Measurements from ENCODE around the gene ITPR1. TPM values are rescaled to one million over a fixed set of nuclear protein-coding genes. Genes with fewer than 3 reads are reported as not detected.

Gene ITPR1
- total RNA-seq, 1 donor from 2014 or later: 84.5 TPM

- peaks cover 44% of the 10 kb centered on the region for H3K4me1 Mint-ChIP-seq
Observed at GRCh38 chr3:4801892-4802291, 308.7 kb downstream of the ITPR1 start.

DNA sequence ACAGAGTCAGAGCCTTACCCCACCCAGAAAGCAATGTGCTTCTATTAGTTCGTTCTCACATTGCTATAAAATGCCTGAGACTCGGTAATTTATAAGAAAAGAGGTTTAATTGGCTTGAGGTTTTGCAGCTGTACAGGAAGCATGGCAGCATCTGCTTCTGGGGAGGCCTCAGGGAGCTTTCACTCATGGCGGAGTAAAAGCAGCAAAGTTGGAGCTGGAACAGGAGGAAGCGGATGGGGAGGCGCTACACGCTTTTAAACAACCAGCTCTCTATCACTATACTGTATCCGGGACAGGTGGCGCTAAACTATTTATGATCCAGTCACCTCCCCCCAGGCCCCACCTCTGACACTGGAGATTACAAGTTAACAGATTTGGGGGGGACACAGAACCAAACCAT, 309.8 kb downstream of the ITPR1 start:
- H3K9me3 Mint-ChIP-seq: peaks cover 10% of the 10 kb centered on the region
- peaks cover 47% of the 10 kb centered on the region for H3K4me1 Mint-ChIP-seq
- DNase-seq: no peak
- peaks cover 86% of the 10 kb centered on the region for H3K36me3 Mint-ChIP-seq (ENCODE audit: low read depth)
- no peaks in the 10 kb centered on the region for H3K27me3 Mint-ChIP-seq
- no peak overlapping the region for H3K4me3 Mint-ChIP-seq
- intact Hi-C loops (cut with micrococcal nuclease): no loop called here
- H3K27ac Mint-ChIP-seq: no peak overlapping the region

More at GRCh38 chr3:4801892-4802291, 308.7 kb downstream of the ITPR1 start:
- intact Hi-C loops (cut with micrococcal nuclease): no loop called here
- H3K27ac Mint-ChIP-seq: no peak overlapping the region
- H3K36me3 Mint-ChIP-seq (ENCODE audit: low read depth): peaks cover 87% of the 10 kb centered on the region
- peaks cover 8% of the 10 kb centered on the region for H3K9me3 Mint-ChIP-seq
- no peak overlapping the region for H3K4me3 Mint-ChIP-seq
- H3K27me3 Mint-ChIP-seq: no peaks in the 10 kb centered on the region
- DNase-seq: no peak

DNA sequence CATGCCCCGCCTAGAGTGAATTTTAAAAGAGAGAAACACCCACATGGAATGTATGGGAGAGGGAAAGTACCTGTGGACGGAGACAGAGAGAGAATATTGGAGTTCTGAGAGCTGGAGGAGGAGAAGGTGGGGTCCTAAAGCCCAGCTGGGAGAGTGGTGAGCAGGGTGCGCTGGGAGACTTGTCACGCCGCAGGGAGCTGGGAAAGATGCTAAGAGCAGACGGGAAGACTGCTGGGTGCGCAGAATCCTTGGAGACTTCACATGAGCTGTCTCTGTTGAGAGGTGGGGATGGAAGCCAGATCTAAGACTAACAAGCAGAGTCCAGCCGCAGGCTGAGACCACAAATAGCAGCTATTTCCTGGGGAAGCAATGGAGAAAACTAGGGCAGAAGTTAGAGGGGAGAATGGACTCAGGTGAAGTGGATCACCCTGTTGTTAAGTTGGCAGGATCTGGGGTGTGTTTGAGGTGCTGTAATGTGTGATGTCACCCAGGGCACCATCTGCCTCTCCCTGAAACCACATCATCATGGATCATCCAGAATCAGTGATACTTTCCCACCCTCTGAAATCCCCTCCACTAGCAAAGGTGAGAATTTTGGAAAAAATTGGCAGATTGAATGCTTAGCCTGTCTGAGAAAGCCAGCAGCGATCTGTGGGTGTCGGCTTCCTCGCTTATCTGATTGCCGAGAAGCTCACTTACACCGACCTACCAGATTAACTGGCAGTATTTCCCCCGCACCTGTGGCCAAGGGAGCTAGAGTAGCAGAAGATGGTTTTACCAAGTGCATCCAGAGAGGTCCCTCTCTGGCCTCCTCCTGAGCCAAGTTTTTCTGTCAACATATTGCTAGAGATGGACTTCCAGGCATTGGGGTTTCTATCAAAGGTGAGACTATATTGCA, 311.3 kb downstream of the ITPR1 start:
- Mint-ChIP-seq H3K27me3 (no peaks in the 10 kb centered on the region), H3K4me3 (peak overlapping the region; percentile 30), H3K27ac (peak overlapping the region; percentile 50), H3K9me3 (peaks cover 13% of the 10 kb centered on the region), H3K36me3 (ENCODE audit: low read depth) (peaks cover 85% of the 10 kb centered on the region), H3K4me1 (peaks cover 53% of the 10 kb centered on the region)
- intact Hi-C loops (cut with micrococcal nuclease): loop anchor here (1.0 to 2.0 kb wide), 6 partner anchors 18 to 173 kb away; no protein-coding TSS in a partner anchor
- peak; percentile 64 for DNase-seq

- peaks cover 56% of the 10 kb centered on the region for H3K4me1 Mint-ChIP-seq
- peaks cover 11% of the 10 kb centered on the region for H3K9me3 Mint-ChIP-seq
Observed at GRCh38 chr3:4805662-4806061, 312.5 kb downstream of the ITPR1 start.

DNA sequence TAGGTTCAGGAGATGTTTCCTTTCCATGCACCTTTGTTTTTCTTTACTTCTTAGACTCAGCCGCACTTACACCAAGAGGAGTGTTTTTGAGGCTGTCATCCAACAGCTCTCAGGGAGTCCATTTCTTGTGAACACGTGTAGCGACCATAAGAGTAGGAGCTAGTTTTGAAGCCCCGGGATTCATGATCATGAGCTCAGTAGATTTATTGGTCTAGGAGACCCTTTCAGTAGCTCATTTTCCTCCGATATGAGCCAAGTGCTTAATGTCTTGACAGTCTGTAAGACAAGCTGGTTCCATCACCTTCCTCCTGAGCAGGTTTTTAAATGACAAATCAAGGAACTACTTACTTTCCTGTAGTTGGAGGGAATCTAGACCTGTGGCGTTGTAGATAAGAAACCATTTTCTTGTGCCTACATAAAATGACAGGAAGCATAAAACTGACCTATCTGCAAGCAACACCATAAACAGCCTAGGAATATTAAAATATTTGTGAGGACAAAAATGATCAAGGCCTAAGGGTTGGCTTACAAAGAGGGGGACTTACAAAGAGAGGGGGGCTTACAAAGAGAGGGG, 313.5 kb downstream of the ITPR1 start:
- H3K36me3 Mint-ChIP-seq (ENCODE audit: low read depth): peaks cover 82% of the 10 kb centered on the region
- H3K4me3 Mint-ChIP-seq: no peak overlapping the region
- peaks cover 58% of the 10 kb centered on the region for H3K4me1 Mint-ChIP-seq

More at GRCh38 chr3:4805662-4806061, 312.5 kb downstream of the ITPR1 start:
- peak overlapping the region; percentile 3 for H3K4me3 Mint-ChIP-seq
- DNase-seq: peak; percentile 65
- H3K27ac Mint-ChIP-seq: peak overlapping the region; percentile 50
- intact Hi-C loops (cut with micrococcal nuclease): loop anchor here (1.0 to 2.0 kb wide), 6 partner anchors 17 to 172 kb away; no protein-coding TSS in a partner anchor
- no peaks in the 10 kb centered on the region for H3K27me3 Mint-ChIP-seq
- H3K36me3 Mint-ChIP-seq (ENCODE audit: low read depth): peaks cover 83% of the 10 kb centered on the region

DNA sequence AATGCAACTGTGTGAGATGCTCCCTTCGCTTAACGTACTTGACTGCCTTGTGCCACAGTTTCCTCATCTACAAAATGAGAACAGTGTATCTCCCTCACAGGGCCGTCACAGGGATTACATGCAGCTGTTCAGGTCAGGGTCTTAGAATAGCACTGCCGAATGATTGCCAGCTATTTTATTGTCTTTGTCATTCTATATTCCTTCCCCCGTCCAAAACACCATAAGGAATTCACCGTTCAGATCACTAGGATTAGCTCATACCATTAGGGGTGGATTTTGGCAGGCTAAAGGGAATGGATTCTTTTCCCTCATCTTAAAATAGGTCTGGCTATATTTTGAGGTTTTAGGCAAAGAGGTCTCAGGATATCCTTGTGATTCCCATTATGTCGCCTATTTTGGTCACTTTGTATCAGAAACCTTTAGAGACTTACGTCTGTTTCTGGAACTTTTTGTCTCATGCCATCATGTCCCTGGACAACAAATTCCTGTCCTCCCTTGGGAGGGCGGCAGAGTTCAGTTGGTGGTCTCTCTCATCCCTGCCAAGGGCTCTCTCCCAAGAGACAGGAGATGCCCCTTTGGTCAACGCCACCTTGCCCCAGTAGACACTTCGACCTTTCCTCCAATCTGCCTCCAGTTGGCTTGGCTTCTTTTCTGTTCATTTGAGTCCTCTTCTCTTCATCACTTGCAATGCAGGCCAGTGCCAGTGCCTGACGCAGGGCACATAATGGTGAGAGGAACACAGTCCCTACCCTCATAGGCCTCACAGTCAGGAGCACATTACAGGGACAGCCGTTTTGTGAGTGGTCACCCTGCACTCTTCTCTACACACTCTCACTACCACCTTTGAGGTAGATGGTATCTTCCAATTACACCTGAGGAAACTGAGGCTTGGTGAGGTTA, 314.5 kb downstream of the ITPR1 start:
- no peak overlapping the region for H3K27ac Mint-ChIP-seq
- H3K9me3 Mint-ChIP-seq: peaks cover 4% of the 10 kb centered on the region
- no peak overlapping the region for H3K4me3 Mint-ChIP-seq
- DNase-seq: no peak
- intact Hi-C loops (cut with micrococcal nuclease): no loop called here
- peaks cover 78% of the 10 kb centered on the region for H3K36me3 Mint-ChIP-seq (ENCODE audit: low read depth)
- no peaks in the 10 kb centered on the region for H3K27me3 Mint-ChIP-seq
- peaks cover 60% of the 10 kb centered on the region for H3K4me1 Mint-ChIP-seq

More for the DNA sequence above, 313.5 kb downstream of the ITPR1 start:
- Mint-ChIP-seq H3K9me3 (peaks cover 9% of the 10 kb centered on the region), H3K27ac (peak overlapping the region; percentile 27), H3K27me3 (no peaks in the 10 kb centered on the region)
- no peak for DNase-seq
- intact Hi-C loops (cut with micrococcal nuclease): no loop called here

DNA sequence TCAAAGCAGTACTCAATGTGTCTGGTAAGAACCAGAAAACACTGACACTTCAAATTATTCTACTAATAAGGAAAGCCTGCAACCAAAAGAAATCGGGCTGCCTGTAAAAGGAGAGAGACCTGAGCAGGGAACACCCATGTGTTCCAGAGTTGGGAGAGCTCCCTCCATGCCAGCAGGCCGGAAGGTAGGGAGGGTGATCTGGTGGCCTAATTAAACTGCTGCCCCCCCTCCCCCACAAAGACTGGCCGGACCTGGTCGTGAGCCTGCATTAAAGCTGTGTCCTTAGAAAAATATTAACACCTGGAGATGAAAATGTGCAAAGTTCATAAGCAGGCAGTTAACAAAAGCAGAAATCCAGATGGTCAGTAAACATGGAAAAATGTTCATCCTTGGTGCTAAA, 315.5 kb downstream of the ITPR1 start:
- Mint-ChIP-seq H3K4me1 (peaks cover 65% of the 10 kb centered on the region), H3K27me3 (no peaks in the 10 kb centered on the region), H3K9me3 (peaks cover 4% of the 10 kb centered on the region), H3K27ac (no peak overlapping the region), H3K36me3 (ENCODE audit: low read depth) (peaks cover 78% of the 10 kb centered on the region), H3K4me3 (no peak overlapping the region)
- no peak for DNase-seq
- intact Hi-C loops (cut with micrococcal nuclease): no loop called here

- Mint-ChIP-seq H3K4me3 (no peak overlapping the region), H3K4me1 (peaks cover 57% of the 10 kb centered on the region), H3K9me3 (peaks cover 4% of the 10 kb centered on the region), H3K27me3 (no peaks in the 10 kb centered on the region), H3K36me3 (ENCODE audit: low read depth) (peaks cover 79% of the 10 kb centered on the region), H3K27ac (no peak overlapping the region)
- intact Hi-C loops (cut with micrococcal nuclease): no loop called here
- no peak for DNase-seq
Observed at GRCh38 chr3:4809922-4810321, 316.8 kb downstream of the ITPR1 start.

DNA sequence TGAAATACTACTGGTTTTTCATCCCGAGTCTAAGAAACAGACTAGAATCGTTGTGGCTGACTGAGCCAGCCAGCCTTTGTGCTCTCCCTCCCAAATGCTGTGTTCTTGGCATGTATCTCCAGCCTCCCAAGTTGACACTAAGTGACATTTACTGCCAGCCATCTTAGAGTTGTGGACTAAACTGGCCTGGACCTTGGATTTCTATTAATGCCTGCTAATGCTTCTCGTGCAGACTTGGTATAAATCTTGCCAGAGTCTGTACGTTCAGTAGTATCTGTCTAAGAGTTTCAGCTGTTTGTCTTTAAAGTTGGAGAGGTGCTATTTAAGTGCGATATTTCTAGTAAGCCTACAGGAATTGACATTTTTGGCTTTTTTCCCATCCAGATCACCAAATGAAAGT, 319.4 kb downstream of the ITPR1 start:
- Mint-ChIP-seq H3K27ac (no peak overlapping the region), H3K36me3 (ENCODE audit: low read depth) (peaks cover 83% of the 10 kb centered on the region), H3K4me3 (no peak overlapping the region), H3K9me3 (peaks cover 13% of the 10 kb centered on the region), H3K27me3 (no peaks in the 10 kb centered on the region), H3K4me1 (peaks cover 42% of the 10 kb centered on the region)
- no peak for DNase-seq
- intact Hi-C loops (cut with micrococcal nuclease): no loop called here

DNA sequence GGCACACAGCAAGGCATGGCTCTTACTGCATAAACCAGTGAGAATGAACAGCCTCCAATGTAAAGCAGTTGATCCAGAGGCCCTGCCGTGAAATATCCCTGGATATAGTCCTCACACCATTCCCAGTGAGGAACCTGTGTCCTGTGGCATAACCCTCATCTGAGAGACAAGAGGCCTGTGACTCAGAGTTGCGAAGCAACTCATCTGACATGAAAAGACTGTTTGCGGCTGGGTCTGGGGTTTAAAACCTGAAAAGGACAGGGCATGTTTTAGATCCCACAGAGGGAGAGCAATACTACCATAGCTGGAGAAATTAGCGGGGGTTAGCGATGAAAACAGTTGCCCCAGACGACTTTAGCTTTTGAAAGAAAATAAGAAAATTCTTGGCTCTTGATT, 320.8 kb downstream of the ITPR1 start:
- Mint-ChIP-seq H3K4me3 (peak overlapping the region; percentile 50), H3K27ac (peak overlapping the region; percentile 76), H3K27me3 (no peaks in the 10 kb centered on the region), H3K9me3 (peaks cover 10% of the 10 kb centered on the region), H3K4me1 (peaks cover 38% of the 10 kb centered on the region), H3K36me3 (ENCODE audit: low read depth) (peaks cover 83% of the 10 kb centered on the region)
- intact Hi-C loops (cut with micrococcal nuclease): no loop called here
- DNase-seq: no peak

DNA sequence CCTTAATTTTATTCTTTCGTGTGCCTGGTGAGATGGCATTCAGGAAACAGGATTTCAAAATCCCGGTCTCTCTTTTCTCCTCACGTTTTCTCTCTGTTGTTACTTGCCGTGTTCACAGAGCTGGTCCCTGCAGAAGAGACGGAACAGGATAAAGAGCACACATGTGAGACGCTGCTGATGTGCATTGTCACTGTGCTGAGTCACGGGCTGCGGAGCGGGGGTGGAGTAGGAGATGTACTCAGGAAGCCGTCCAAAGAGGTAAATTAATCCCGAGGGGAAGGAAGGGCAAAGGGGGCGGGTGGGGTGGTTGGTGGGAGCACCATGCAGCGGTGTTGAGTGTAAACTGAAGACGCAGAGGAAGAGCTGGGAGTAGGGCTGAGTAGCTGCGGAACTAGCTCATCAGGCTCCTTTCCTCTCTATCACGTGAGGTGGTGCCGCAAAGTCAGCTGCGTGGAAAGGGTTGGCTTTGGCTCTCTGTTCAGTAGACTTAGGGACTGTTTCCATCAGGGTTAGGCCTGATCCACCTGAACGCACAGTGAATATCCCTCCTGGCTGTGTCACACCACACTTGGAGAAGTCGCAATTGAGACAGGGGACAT, 321.3 kb downstream of the ITPR1 start:
- peaks cover 83% of the 10 kb centered on the region for H3K36me3 Mint-ChIP-seq (ENCODE audit: low read depth)
- H3K27me3 Mint-ChIP-seq: no peaks in the 10 kb centered on the region
- H3K4me1 Mint-ChIP-seq: peaks cover 40% of the 10 kb centered on the region
- peak; percentile 62 for DNase-seq
- peak overlapping the region; percentile 50 for H3K4me3 Mint-ChIP-seq
- H3K27ac Mint-ChIP-seq: peak overlapping the region; percentile 76
- H3K9me3 Mint-ChIP-seq: peaks cover 10% of the 10 kb centered on the region
- intact Hi-C loops (cut with micrococcal nuclease): no loop called here

GRCh38 chr3:4814904-4815574, 321.9 kb downstream of the ITPR1 start:
- intact Hi-C loops (cut with micrococcal nuclease): no loop called here
- H3K4me1 Mint-ChIP-seq: peaks cover 42% of the 10 kb centered on the region
- H3K9me3 Mint-ChIP-seq: peaks cover 10% of the 10 kb centered on the region
- DNase-seq: no peak
- no peaks in the 10 kb centered on the region for H3K27me3 Mint-ChIP-seq
- peak overlapping the region; percentile 50 for H3K4me3 Mint-ChIP-seq
- H3K27ac Mint-ChIP-seq: peak overlapping the region; percentile 76
- peaks cover 85% of the 10 kb centered on the region for H3K36me3 Mint-ChIP-seq (ENCODE audit: low read depth)

- H3K4me1 Mint-ChIP-seq: peaks cover 48% of the 10 kb centered on the region
- no peaks in the 10 kb centered on the region for H3K27me3 Mint-ChIP-seq
- H3K36me3 Mint-ChIP-seq (ENCODE audit: low read depth): peaks cover 86% of the 10 kb centered on the region
- peak overlapping the region; percentile 16 for H3K27ac Mint-ChIP-seq
- intact Hi-C loops (cut with micrococcal nuclease): no loop called here
- no peak for DNase-seq
- H3K9me3 Mint-ChIP-seq: peaks cover 10% of the 10 kb centered on the region
- peak overlapping the region; percentile 48 for H3K4me3 Mint-ChIP-seq
Observed at GRCh38 chr3:4816306-4816705, 323.2 kb downstream of the ITPR1 start.

All from activated CD4-positive, alpha-beta T cell treated with anti-CD3 and anti-CD28 coated beads, Interleukin-2, amount 10 ng/mL, durations not matched to agents 24 days and 14 days (primary cell).